ENCODE data around the gene NT5DC2. TPM values are rescaled to one million over a fixed set of nuclear protein-coding genes. Genes with fewer than 3 reads are reported as not detected.

NT5DC2 gene
- total and polyA plus RNA-seq, 10 of the 15 experiments (the other 5 are each of a cell fraction or from before 2014, with no cell fraction given): 21.6 to 135 (median 66.8) TPM

DNA sequence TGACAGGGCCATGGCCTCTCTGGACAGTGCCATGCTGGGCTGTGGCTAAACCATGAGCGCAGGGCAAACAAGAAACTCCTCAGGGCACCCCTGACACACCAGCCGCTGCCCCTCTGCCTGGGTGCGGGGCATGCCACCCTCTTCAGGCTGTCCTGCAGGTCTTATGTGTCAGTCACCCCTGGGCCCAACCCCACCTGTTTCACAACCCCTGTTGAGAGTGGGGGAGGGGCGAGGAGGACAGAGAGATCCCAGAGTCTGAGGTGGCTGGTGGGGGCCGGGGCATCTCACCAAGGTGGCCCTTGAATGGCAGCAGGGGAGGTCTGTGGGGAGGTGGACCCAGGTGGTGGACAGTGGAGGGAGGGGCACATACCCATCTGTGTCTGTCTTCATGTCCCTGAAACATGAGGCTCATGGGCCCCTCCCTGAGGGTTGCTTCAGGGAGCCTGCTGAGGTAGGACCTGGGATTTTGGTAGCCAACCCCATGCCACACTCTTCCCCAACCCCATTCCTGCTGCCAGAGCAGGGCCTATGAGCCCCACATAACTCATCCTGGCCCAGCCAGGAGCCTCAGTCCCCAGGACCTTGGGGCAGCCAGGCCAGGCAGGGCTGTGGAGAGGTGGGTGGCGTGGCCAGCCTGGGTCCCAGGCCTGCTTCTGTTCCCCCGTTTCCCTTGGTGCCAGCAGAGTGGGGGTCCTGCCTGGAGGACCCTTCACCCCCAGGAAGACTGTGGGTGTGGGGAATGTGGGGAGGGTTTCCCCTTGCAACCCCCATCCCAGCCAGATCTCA is 40.2 kb downstream of the NT5DC2 start:
- TF ChIP-seq, protein P1, sequence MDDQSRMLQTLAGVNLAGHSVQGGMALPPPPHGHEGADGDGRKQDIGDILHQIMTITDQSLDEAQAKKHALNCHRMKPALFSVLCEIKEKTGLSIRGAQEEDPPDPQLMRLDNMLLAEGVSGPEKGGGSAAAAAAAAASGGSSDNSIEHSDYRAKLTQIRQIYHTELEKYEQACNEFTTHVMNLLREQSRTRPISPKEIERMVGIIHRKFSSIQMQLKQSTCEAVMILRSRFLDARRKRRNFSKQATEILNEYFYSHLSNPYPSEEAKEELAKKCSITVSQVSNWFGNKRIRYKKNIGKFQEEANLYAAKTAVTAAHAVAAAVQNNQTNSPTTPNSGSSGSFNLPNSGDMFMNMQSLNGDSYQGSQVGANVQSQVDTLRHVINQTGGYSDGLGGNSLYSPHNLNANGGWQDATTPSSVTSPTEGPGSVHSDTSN (IDR thresholded peaks at IDR 0.05; ENCODE audit: insufficient replicate concordance, low read depth, low read length): no peak
- TF ChIP-seq, protein P2, sequence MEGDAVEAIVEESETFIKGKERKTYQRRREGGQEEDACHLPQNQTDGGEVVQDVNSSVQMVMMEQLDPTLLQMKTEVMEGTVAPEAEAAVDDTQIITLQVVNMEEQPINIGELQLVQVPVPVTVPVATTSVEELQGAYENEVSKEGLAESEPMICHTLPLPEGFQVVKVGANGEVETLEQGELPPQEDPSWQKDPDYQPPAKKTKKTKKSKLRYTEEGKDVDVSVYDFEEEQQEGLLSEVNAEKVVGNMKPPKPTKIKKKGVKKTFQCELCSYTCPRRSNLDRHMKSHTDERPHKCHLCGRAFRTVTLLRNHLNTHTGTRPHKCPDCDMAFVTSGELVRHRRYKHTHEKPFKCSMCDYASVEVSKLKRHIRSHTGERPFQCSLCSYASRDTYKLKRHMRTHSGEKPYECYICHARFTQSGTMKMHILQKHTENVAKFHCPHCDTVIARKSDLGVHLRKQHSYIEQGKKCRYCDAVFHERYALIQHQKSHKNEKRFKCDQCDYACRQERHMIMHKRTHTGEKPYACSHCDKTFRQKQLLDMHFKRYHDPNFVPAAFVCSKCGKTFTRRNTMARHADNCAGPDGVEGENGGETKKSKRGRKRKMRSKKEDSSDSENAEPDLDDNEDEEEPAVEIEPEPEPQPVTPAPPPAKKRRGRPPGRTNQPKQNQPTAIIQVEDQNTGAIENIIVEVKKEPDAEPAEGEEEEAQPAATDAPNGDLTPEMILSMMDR (IDR thresholded peaks at IDR 0.05 in 2 of 3, conservative IDR thresholded peaks at IDR 0.05 in 1 of 3; ENCODE audit: control insufficient read depth in 2 of 3, extremely low read depth in 1 of 3, insufficient read depth in 1 of 3, low read depth in 3 of 3, low read length in 3 of 3): no peak
- TF ChIP-seq JUNB (IDR thresholded peaks at IDR 0.05) (no peak), MEF2A (IDR thresholded peaks at IDR 0.05; ENCODE audit: insufficient read depth, low read depth, low read length) (no peak), FOXM1 (IDR thresholded peaks at IDR 0.05; ENCODE audit: low read depth, low read length) (no peak), NR2F1 (conservative IDR thresholded peaks at IDR 0.05) (no peak), MTA3 (IDR thresholded peaks at IDR 0.05; ENCODE audit: borderline replicate concordance, low read length) (no peak)
- TF ChIP-seq, protein P3, sequence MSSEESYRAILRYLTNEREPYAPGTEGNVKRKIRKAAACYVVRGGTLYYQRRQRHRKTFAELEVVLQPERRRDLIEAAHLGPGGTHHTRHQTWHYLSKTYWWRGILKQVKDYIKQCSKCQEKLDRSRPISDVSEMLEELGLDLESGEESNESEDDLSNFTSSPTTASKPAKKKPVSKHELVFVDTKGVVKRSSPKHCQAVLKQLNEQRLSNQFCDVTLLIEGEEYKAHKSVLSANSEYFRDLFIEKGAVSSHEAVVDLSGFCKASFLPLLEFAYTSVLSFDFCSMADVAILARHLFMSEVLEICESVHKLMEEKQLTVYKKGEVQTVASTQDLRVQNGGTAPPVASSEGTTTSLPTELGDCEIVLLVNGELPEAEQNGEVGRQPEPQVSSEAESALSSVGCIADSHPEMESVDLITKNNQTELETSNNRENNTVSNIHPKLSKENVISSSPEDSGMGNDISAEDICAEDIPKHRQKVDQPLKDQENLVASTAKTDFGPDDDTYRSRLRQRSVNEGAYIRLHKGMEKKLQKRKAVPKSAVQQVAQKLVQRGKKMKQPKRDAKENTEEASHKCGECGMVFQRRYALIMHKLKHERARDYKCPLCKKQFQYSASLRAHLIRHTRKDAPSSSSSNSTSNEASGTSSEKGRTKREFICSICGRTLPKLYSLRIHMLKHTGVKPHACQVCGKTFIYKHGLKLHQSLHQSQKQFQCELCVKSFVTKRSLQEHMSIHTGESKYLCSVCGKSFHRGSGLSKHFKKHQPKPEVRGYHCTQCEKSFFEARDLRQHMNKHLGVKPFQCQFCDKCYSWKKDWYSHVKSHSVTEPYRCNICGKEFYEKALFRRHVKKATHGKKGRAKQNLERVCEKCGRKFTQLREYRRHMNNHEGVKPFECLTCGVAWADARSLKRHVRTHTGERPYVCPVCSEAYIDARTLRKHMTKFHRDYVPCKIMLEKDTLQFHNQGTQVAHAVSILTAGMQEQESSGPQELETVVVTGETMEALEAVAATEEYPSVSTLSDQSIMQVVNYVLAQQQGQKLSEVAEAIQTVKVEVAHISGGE (CRISPR knock-in tag; IDR thresholded peaks at IDR 0.05): no peak
- TF ChIP-seq, protein P4, sequence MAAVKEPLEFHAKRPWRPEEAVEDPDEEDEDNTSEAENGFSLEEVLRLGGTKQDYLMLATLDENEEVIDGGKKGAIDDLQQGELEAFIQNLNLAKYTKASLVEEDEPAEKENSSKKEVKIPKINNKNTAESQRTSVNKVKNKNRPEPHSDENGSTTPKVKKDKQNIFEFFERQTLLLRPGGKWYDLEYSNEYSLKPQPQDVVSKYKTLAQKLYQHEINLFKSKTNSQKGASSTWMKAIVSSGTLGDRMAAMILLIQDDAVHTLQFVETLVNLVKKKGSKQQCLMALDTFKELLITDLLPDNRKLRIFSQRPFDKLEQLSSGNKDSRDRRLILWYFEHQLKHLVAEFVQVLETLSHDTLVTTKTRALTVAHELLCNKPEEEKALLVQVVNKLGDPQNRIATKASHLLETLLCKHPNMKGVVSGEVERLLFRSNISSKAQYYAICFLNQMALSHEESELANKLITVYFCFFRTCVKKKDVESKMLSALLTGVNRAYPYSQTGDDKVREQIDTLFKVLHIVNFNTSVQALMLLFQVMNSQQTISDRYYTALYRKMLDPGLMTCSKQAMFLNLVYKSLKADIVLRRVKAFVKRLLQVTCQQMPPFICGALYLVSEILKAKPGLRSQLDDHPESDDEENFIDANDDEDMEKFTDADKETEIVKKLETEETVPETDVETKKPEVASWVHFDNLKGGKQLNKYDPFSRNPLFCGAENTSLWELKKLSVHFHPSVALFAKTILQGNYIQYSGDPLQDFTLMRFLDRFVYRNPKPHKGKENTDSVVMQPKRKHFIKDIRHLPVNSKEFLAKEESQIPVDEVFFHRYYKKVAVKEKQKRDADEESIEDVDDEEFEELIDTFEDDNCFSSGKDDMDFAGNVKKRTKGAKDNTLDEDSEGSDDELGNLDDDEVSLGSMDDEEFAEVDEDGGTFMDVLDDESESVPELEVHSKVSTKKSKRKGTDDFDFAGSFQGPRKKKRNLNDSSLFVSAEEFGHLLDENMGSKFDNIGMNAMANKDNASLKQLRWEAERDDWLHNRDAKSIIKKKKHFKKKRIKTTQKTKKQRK (IDR thresholded peaks at IDR 0.05; ENCODE audit: low read depth, low read length): no peak
- POLR2A ChIA-PET: no interaction called here
- H4K20me1 ChIP-seq (ENCODE audit: control insufficient read depth, insufficient read depth): no peaks in the 10 kb centered on the region
- in situ Hi-C loops (cut with MboI) (no loop called here), intact Hi-C loops (cut with micrococcal nuclease; ENCODE audit: unreplicated experiment) (no loop called here)
- no peaks in the 10 kb centered on the region for H3K9me3 ChIP-seq (replicated peaks; ENCODE audit: control insufficient read depth, insufficient read depth, low read length)
- ATAC-seq (no peak; the same call in 2 of the 3 replicates), DNase-seq (ENCODE audit: low read depth, low spot score) (no peak), FAIRE-seq (no peak)
- no peak overlapping the region for H3K9ac ChIP-seq (ENCODE audit: control insufficient read depth, insufficient read depth, low read length)
- H3K4me2 ChIP-seq (ENCODE audit: control insufficient read depth, insufficient read depth): no peak overlapping the region
- H3K4me3 ChIP-seq: no peak overlapping the region
- no TSS peak for BruUV-seq (replicated peaks)
- no peaks in the 10 kb centered on the region for H3K79me2 ChIP-seq (ENCODE audit: control insufficient read depth, insufficient read depth, low read length)
- peaks cover 0 to 16% of the 10 kb centered on the region in 2 experiments; a peak in 3 of 4 replicates for H3K36me3 ChIP-seq (ENCODE audit: control insufficient read depth in 2 of 2, insufficient read depth in 2 of 2, low read length in 1 of 2)
- SMC1A ChIA-PET (ENCODE audit: uncharacterized antibody, unreplicated experiment): no interaction called here
- no peak overlapping the region for H3K27ac ChIP-seq (ENCODE audit: control insufficient read depth, insufficient read depth)
- 71% methylated on average over 7 of the region's 7 CpGs for WGBS (ENCODE audit: insufficient coverage, insufficient replicate concordance, low lambda C conversion rate, missing lambda C conversion rate)
- H2AFZ ChIP-seq (ENCODE audit: control insufficient read depth, low read depth, low read length): no peak overlapping the region
- CTCF ChIA-PET: no interaction called here
- no peaks in the 10 kb centered on the region for H3K27me3 ChIP-seq (replicated peaks in 1 of 2; ENCODE audit: control insufficient read depth in 2 of 2, insufficient read depth in 2 of 2, low read length in 1 of 2)
- RAD21 ChIA-PET (ENCODE audit: unreplicated experiment): no interaction called here
- no peaks in the 10 kb centered on the region for H3K4me1 ChIP-seq (ENCODE audit: control insufficient read depth, insufficient read depth, low read length)
